GM10266 (cell line): ENCODE data around the gene BMP7.
"Not testable (repeated sequence)": the region's sequence is repeated elsewhere in the genome, so short reads cannot be mapped to it uniquely, and the experiment has no call there.

Experiments used
- DNase-seq: peaks from one replicate; pipeline ENCODE4 v3.0.0; 2012; ENCODE audit errors: extremely low spot score
- TF ChIP-seq, protein P1 (sequence below): IDR thresholded peaks from 2 replicates; pipeline ENCODE4 v1.5.1; 2012; ENCODE audit warnings: mild to moderate bottlenecking, low read depth; ENCODE audit not compliant: control insufficient read depth, insufficient read depth; ENCODE audit errors: missing control alignments

Gene BMP7

GRCh38 chr20:57265336-57265996, 975 bp downstream of the BMP7 start:
- TF ChIP-seq, protein P1, sequence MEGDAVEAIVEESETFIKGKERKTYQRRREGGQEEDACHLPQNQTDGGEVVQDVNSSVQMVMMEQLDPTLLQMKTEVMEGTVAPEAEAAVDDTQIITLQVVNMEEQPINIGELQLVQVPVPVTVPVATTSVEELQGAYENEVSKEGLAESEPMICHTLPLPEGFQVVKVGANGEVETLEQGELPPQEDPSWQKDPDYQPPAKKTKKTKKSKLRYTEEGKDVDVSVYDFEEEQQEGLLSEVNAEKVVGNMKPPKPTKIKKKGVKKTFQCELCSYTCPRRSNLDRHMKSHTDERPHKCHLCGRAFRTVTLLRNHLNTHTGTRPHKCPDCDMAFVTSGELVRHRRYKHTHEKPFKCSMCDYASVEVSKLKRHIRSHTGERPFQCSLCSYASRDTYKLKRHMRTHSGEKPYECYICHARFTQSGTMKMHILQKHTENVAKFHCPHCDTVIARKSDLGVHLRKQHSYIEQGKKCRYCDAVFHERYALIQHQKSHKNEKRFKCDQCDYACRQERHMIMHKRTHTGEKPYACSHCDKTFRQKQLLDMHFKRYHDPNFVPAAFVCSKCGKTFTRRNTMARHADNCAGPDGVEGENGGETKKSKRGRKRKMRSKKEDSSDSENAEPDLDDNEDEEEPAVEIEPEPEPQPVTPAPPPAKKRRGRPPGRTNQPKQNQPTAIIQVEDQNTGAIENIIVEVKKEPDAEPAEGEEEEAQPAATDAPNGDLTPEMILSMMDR: no peak
- DNase-seq: peak; percentile 41

- DNase-seq: not testable (repeated sequence)
These were observed 1.5 kb downstream of the BMP7 start for GRCh38 chr20:57264908-57265335.

DNA sequence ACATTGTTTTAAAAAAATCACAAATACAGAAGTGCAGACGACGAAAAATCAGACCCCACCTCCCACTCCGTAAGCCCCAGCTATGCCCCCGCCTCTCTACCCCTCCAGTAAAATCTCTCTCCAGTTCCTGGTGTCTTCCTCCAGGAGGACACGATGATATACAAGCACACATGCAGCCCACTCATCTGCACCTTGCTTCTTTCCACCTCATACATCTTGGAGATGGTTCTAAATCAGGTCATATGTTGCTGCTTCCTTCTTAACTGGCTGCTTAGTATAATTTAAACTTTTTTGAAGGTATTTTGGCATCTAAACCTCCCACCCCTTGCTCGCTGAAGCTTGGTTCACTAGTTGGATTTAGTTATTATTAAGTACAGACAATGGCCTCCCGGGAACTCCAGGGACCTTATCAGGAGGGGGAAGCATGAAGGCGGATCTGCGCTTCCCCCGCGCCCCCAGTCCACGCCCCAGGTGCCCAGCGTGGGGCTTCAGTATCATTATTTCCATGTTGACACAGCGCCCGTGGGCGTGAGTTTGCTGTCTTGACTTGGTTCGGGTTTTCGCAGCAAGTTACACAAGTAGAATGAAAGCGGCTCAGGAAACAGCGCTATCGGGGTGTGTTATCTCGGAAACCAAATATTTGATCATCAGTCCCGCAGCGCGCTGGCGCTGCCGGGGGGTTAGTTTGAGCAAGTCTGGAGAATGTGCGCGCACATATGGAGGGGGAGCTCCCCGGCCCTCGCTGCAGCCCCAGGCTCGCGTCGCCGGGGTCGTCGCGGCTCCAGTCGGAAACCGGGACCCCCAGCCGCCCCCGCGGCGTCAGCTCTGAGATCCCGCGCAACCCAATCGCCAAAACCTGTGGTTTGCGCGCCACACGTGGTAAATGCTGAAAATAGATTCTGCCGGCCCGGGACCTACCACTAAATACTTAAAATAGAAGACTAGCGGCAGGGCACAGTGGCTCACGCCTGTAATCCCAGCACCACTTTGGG, 2.3 kb downstream of the BMP7 start:
- TF ChIP-seq, protein P1: no peak
- no peak for DNase-seq

- no peak for DNase-seq
- TF ChIP-seq, protein P1: no peak
These were observed 3.4 kb downstream of the BMP7 start for GRCh38 chr20:57262784-57263609.

DNA sequence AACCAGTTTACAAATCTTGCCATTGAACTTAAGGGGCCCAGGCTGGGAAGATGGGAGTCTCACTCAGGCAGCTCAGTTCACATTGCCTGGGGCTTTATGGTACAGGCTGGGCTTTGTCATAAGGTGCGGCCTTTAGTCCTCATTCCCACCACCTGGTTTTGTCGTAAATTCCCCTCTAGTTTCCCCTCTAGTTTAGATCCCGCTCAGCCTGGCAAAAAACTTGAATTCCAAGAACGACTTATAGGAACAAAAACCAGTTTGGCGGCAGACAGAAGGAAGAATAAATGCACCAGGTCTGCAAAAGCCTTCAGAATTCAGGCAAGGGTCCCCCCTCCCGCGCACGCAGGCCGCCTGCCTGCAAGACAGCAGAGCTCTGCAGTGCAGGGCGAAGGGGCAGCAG, 4.1 kb downstream of the BMP7 start:
- TF ChIP-seq, protein P1: no peak
- no peak for DNase-seq

- DNase-seq: no peak
- TF ChIP-seq, protein P1: no peak
These were observed 4.8 kb downstream of the BMP7 start for GRCh38 chr20:57261457-57262251.
